GM12872 (cell line): Measurements from ENCODE around the gene GAB4.

Experiments
- CTCF ChIP-seq: IDR thresholded peaks from 3 replicates; pipeline ENCODE4 v1.5.1; 2011; ENCODE audit warnings: low read depth, mild to moderate bottlenecking, low read length, moderate library complexity; ENCODE audit not compliant: insufficient read depth

Gene GAB4

GRCh38 chr22:16962501-16962900 lies 45.5 kb downstream of the GAB4 start:
- no peak for TF ChIP-seq CTCF

DNA sequence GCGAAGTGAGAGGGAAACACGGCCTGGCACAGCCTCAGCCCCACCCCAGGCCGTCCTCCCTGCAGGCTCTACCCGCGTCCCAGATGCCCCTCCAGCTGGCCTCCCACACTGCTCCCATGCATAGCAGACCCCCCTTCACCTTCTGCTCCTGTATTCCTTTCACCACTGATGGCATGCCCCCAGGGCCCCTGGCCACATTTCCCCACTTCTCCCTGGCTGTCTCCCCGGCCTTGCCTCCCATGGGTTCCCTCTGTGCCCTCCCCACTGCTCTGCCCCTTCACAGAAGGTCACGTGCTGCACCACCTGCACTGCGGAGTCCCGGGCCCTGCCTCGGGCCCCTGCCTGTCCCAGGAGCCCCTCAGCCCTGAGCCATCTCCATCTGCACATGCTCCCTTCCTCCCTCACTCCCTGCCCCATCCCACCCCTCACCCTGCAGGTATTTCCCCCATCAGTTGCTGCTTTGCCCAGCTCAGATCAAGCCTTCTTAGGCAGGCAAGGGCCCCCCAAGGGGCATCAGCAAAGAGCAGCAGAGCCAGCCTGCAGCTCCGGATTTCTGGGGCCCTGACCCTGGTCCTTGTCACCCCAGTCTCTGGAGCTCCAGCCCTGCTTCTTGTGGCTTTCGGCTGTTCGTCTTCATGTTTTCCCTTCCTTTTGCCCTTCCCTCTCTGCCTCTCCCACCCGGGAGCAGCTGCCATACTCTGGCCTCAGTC lies 46.4 kb downstream of the GAB4 start:
- TF ChIP-seq CTCF, result no peak

- no peak for TF ChIP-seq CTCF
These were observed 47.2 kb downstream of the GAB4 start for GRCh38 chr22:16960884-16961249.

- TF ChIP-seq CTCF, result no peak
These were observed 47.7 kb downstream of the GAB4 start for GRCh38 chr22:16960220-16960883.

DNA sequence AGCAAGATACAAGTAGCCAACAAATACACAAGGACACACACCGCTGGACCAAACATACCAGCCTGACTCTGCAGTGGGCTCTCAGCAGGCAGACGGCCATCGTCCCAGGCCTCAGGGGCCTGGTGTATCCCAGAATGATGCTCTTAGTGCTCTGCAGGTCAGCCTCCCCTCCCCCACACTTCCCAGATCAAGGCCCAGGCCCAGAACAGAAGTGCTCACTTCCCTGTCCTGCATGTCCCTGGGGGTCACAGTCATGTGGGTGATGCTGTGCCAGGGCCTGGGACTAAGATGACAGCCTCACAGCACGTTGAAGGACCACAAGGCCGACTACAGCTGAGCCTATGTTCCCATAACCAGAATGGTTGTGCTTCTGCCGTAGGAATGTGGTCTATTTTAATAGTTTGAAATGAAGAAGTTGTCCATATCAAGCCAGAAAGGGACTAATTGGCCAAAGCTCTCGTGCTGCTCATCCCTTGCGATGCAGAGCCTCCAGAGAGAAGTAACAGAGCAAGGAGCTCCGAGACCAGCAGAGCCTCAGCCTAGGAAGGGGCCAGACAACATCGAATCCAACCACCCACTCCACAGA lies 48.6 kb downstream of the GAB4 start:
- TF ChIP-seq CTCF, result no peak

GRCh38 chr22:16958475-16958874 lies 49.5 kb downstream of the GAB4 start:
- no peak for TF ChIP-seq CTCF

- TF ChIP-seq CTCF, result no peak
These were observed 50.2 kb downstream of the GAB4 start for GRCh38 chr22:16957781-16958180.
